H9 (cell line): ENCODE measurements around the gene CACNG5. TPM values are rescaled to one million over a fixed set of nuclear protein-coding genes. Genes with fewer than 3 reads are reported as not detected.

Source experiments
- DNase-seq: peaks from one replicate; pipeline ENCODE4 v3.0.0-alpha.2; 2017
- H2AFZ ChIP-seq: one replicate; pipeline ENCODE4 v1.6.1; 2013; ENCODE audit warnings: mild to moderate bottlenecking, low read length, control low read depth, moderate library complexity
- H2AK5ac ChIP-seq: 2 replicates; pipeline ENCODE4 v1.6.1; 2013; ENCODE audit warnings: low read length, control low read depth, mixed read lengths; ENCODE audit not compliant: insufficient read length
- H2BK120ac ChIP-seq: one replicate; pipeline ENCODE4 v1.6.1; 2013; ENCODE audit warnings: low read depth, mild to moderate bottlenecking, low read length, control low read depth, inconsistent platforms; ENCODE audit not compliant: poor library complexity, severe bottlenecking
- H2BK12ac ChIP-seq: 2 replicates; pipeline ENCODE4 v1.6.1; 2013; ENCODE audit warnings: low read length, control low read depth, mixed read lengths, low read depth; ENCODE audit not compliant: insufficient read length
- H2BK15ac ChIP-seq: 2 replicates; pipeline ENCODE4 v1.6.1; 2013; ENCODE audit warnings: low read depth, low read length, control low read depth
- H2BK20ac ChIP-seq: one replicate; pipeline ENCODE4 v1.6.1; 2013; ENCODE audit warnings: low read depth, mild to moderate bottlenecking, low read length, control low read depth, inconsistent platforms; ENCODE audit not compliant: poor library complexity, severe bottlenecking
- H2BK5ac ChIP-seq: 2 replicates; pipeline ENCODE4 v1.6.1; 2013; ENCODE audit warnings: low read length, control low read depth, mixed read lengths; ENCODE audit not compliant: insufficient read length
- H3K14ac ChIP-seq: 2 replicates; pipeline ENCODE4 v1.6.1; 2013; ENCODE audit warnings: low read length, control low read depth; ENCODE audit not compliant: insufficient read depth
- H3K18ac ChIP-seq: 2 replicates; pipeline ENCODE4 v1.6.1; 2013; ENCODE audit warnings: low read depth, mild to moderate bottlenecking, mixed read lengths, low read length, control low read depth; ENCODE audit not compliant: insufficient read length
- H3K23ac ChIP-seq: 2 replicates; pipeline ENCODE4 v1.6.1; 2013; ENCODE audit warnings: low read length, control low read depth, mixed read lengths, low read depth; ENCODE audit not compliant: insufficient read length
- H3K23me2 ChIP-seq: 2 replicates; pipeline ENCODE4 v1.6.1; 2013; ENCODE audit warnings: low read depth, mild to moderate bottlenecking, mixed read lengths, low read length, control low read depth; ENCODE audit not compliant: insufficient read length, poor library complexity, severe bottlenecking
- H3K27ac ChIP-seq: 2 replicates; pipeline ENCODE4 v1.5.1; 2013; ENCODE audit warnings: low read length, control low read depth, mixed read lengths, low read depth; ENCODE audit not compliant: insufficient read length
- H3K27me3 ChIP-seq: 2 replicates; pipeline ENCODE4 v1.6.1; 2013; ENCODE audit warnings: low read length, control low read depth, inconsistent platforms; ENCODE audit not compliant: insufficient read depth
- H3K4ac ChIP-seq: 2 replicates; pipeline ENCODE4 v1.6.1; 2013; ENCODE audit warnings: low read depth, mild to moderate bottlenecking, control low read depth, inconsistent platforms, low read length, moderate library complexity
- H3K4me1 ChIP-seq: 2 replicates; pipeline ENCODE4 v1.6.1; 2013; ENCODE audit warnings: low read length, control low read depth, inconsistent platforms; ENCODE audit not compliant: insufficient read depth
- H3K4me2 ChIP-seq: 2 replicates; pipeline ENCODE4 v1.6.1; 2013; ENCODE audit warnings: low read length, control low read depth, mixed read lengths; ENCODE audit not compliant: insufficient read length, insufficient read depth
- H3K56ac ChIP-seq: 2 replicates; pipeline ENCODE4 v1.6.1; 2013; ENCODE audit warnings: low read depth, mild to moderate bottlenecking, mixed read lengths, low read length, control low read depth; ENCODE audit not compliant: insufficient read length
- H3K79me1 ChIP-seq: 2 replicates; pipeline ENCODE4 v1.6.1; 2013; ENCODE audit warnings: low read depth, mild to moderate bottlenecking, moderate library complexity, low read length, control low read depth, inconsistent platforms; ENCODE audit not compliant: insufficient read depth, poor library complexity, severe bottlenecking
- H3K79me2 ChIP-seq: 2 replicates; pipeline ENCODE4 v1.6.1; 2013; ENCODE audit warnings: low read length, control low read depth, inconsistent platforms; ENCODE audit not compliant: insufficient read depth
- H3K9ac ChIP-seq: 2 replicates; pipeline ENCODE4 v1.6.1; 2013; ENCODE audit warnings: low read length, control low read depth, mixed read lengths; ENCODE audit not compliant: insufficient read length; ENCODE audit errors: extremely low read depth
- H3K9me3 ChIP-seq: one replicate; pipeline ENCODE4 v1.6.1; 2013; ENCODE audit warnings: low read depth, low read length, inconsistent platforms; ENCODE audit not compliant: control insufficient read depth
- H3T11ph ChIP-seq: one replicate; pipeline ENCODE4 v1.6.1; 2013; ENCODE audit warnings: mild to moderate bottlenecking, low read length, control low read depth, inconsistent platforms
- H4K20me1 ChIP-seq: one replicate; pipeline ENCODE4 v1.6.1; 2013; ENCODE audit not compliant: control insufficient read depth, insufficient read length, insufficient read depth
- H4K5ac ChIP-seq: 2 replicates; pipeline ENCODE4 v1.6.1; 2013; ENCODE audit warnings: low read depth, mild to moderate bottlenecking, mixed read lengths, low read length, control low read depth; ENCODE audit not compliant: insufficient read length
- H4K8ac ChIP-seq: replicated peaks from 2 replicates; pipeline ENCODE4 v1.6.1; 2013; ENCODE audit warnings: low read length, control low read depth, mixed read lengths, low read depth; ENCODE audit not compliant: insufficient read length
- H4K91ac ChIP-seq: 2 replicates; pipeline ENCODE4 v1.6.1; 2013; ENCODE audit warnings: low read depth, mild to moderate bottlenecking, moderate library complexity, mixed read lengths, low read length, control low read depth; ENCODE audit not compliant: insufficient read length
- H3K27ac Mint-ChIP-seq, 3 experiments: 2 replicates in 2 of 3; 3 replicates in 1 of 3; pipeline ENCODE4 v1.8.0; 2020 to 2021; ENCODE audit warnings: mixed read lengths in 3 of 3, mild to moderate bottlenecking in 1 of 3, moderate library complexity in 1 of 3
- H3K27me3 Mint-ChIP-seq: 2 replicates; pipeline ENCODE4 v1.8.0; 2021; ENCODE audit warnings: low read depth, mild to moderate bottlenecking, moderate library complexity, mixed read lengths
- H3K36me3 Mint-ChIP-seq, 3 experiments: 2 replicates in 2 of 3; 3 replicates in 1 of 3; pipeline ENCODE4 v1.8.0; 2020 to 2021; ENCODE audit warnings: low read depth in 3 of 3, mixed read lengths in 3 of 3; ENCODE audit not compliant: insufficient read depth in 1 of 3
- H3K4me1 Mint-ChIP-seq, 2 experiments: 2 replicates each; pipeline ENCODE4 v1.8.0; 2020; ENCODE audit warnings: mixed read lengths in 2 of 2
- H3K4me3 Mint-ChIP-seq, 2 experiments: 2 replicates in 1 of 2; 3 replicates in 1 of 2; pipeline ENCODE4 v1.8.0; 2020 to 2021; ENCODE audit warnings: mild to moderate bottlenecking in 2 of 2, mixed read lengths in 2 of 2, moderate library complexity in 1 of 2
- H3K9me3 Mint-ChIP-seq, 2 experiments: 2 replicates in 1 of 2; 3 replicates in 1 of 2; pipeline ENCODE4 v1.8.0; 2020; ENCODE audit warnings: mild to moderate bottlenecking in 2 of 2, mixed read lengths in 2 of 2, moderate library complexity in 1 of 2
- CTCF ChIP-seq: fragments of 200-600 bp; sonication (generic); conservative IDR thresholded peaks from 3 replicates; pipeline ENCODE4 v1.8.0; 2021; ENCODE audit warnings: antibody characterized with exemption, mild to moderate bottlenecking
- WGBS: extraction: QIAGEN DNeasy Blood & Tissue Kit; methylation state at CpG from one replicate; pipeline ENCODE4 v1.1.7; 2013; ENCODE audit warnings: missing lambda C conversion rate, low lambda C conversion rate, mixed read lengths; ENCODE audit not compliant: insufficient read length; ENCODE audit errors: extremely low coverage; 5-methylcytosine and 5-hydroxymethylcytosine counted together
- total RNA-seq: library from RNA; stranded (reverse); gene quantifications from 2 replicates; pipeline ENCODE4 v1.2.1, GENCODE V29; 2021

The CACNG5 gene
- total RNA-seq, 1 experiment from 2014 or later: 1.6 TPM

GRCh38 chr17:66805567-66805966 is 29.4 kb upstream of the CACNG5 start:
- Mint-ChIP-seq H3K27me3 (no peaks in the 10 kb centered on the region), H3K9me3 (no peaks in the 10 kb centered on the region), H3K4me1 (peaks cover 27 to 33% of the 10 kb centered on the region in 2 experiments), H3K36me3 (no peaks in the 10 kb centered on the region; a peak in 2 of 7 replicates), H3K4me3 (no peak overlapping the region), H3K27ac (no peak overlapping the region)
- Histone ChIP-seq H3K79me2 (no peaks in the 10 kb centered on the region), H2AK5ac (no peak overlapping the region), H3T11ph (no peak overlapping the region), H3K4me2 (no peak overlapping the region), H3K23me2 (no peaks in the 10 kb centered on the region), H2BK120ac (no peak overlapping the region), H3K79me1 (no peaks in the 10 kb centered on the region), H3K56ac (no peak overlapping the region), H2BK12ac (no peak overlapping the region), H2AFZ (no peak overlapping the region), H2BK5ac (no peak overlapping the region), H4K20me1 (no peaks in the 10 kb centered on the region), H3K9ac (no peak overlapping the region), H3K23ac (no peak overlapping the region), H2BK20ac (no peak overlapping the region), H4K5ac (no peak overlapping the region), H3K14ac (peak overlapping the region; percentile 31; the same call in 1 of the 2 replicates), H3K27me3 (no peaks in the 10 kb centered on the region), H3K4ac (no peak overlapping the region), H4K8ac (no peak overlapping the region), H2BK15ac (no peak overlapping the region), H3K9me3 (no peaks in the 10 kb centered on the region), H4K91ac (no peak overlapping the region), H3K27ac (no peak overlapping the region), H3K4me1 (peaks cover 11% of the 10 kb centered on the region; the same call in 1 of the 2 replicates), H3K18ac (no peak overlapping the region)
- DNase-seq: no peak
- no CpG with 5 or more reads among the region's 10 CpGs for WGBS
- TF ChIP-seq CTCF: no peak
